B cell (primary cell): ENCODE data around the gene ZBTB48. TPM values are rescaled to one million over a fixed set of nuclear protein-coding genes. Genes with fewer than 3 reads are reported as not detected.

Experiments
- ATAC-seq: fragments of 200-7000 bp; cut with Tn5 transposase; one replicate; pipeline ENCODE4 v1.10.0; 2021; ENCODE audit warnings: low read depth, mild to moderate bottlenecking, moderate number of reproducible peaks, moderate library complexity
- CTCF ChIA-PET: fragments of 350-600 bp; sonication (Branson Sonifier 250); formaldehyde crosslinking; loops from one replicate; lab custom pipeline; 2021; ENCODE audit warnings: antibody characterized with exemption, inconsistent platforms; lab: Charles Lee
- POLR2A ChIA-PET: fragments of 350-600 bp; sonication (Branson Sonifier 250); formaldehyde crosslinking; loops from one replicate; lab custom pipeline; 2021; ENCODE audit warnings: antibody characterized with exemption; lab: Charles Lee
- DNase-seq: peaks from one replicate; pipeline ENCODE4 v3.0.0; 2013
- H2AFZ ChIP-seq: 2 replicates; pipeline ENCODE4 v1.6.1; 2012; ENCODE audit warnings: mild to moderate bottlenecking, low read depth, low read length; ENCODE audit not compliant: insufficient read depth, poor library complexity, severe bottlenecking
- H3K27ac ChIP-seq, 2 donors: 1 replicate in 1 of 2; 2 replicates in 1 of 2; pipeline ENCODE4 v1.5.1; 2012 to 2013; ENCODE audit warnings: low read length in 2 of 2, mild to moderate bottlenecking in 2 of 2, moderate library complexity in 1 of 2
- H3K27me3 ChIP-seq, 4 experiments: fragments of 200-600 bp in 1 of 4; sonication (generic) in 1 of 4; replicated peaks in 1 of 4; 1 replicate in 2 of 4; 2 replicates in 2 of 4; pipeline versions ENCODE4 v1.6.1 to v1.7.0; 2013 to 2016; ENCODE audit warnings: low read length in 3 of 4, mild to moderate bottlenecking in 2 of 4, mixed read lengths in 1 of 4, moderate library complexity in 1 of 4; ENCODE audit not compliant: insufficient read depth in 4 of 4, control insufficient read depth in 3 of 4; ENCODE audit errors: control extremely low read depth in 1 of 4
- H3K36me3 ChIP-seq, 2 experiments: replicated peaks in 1 of 2; 1 replicate in 1 of 2; 2 replicates in 1 of 2; pipeline versions ENCODE4 v1.6.1 to v1.7.1; 2013; ENCODE audit warnings: low read length in 1 of 2; ENCODE audit not compliant: insufficient read depth in 2 of 2, control insufficient read depth in 1 of 2; ENCODE audit errors: control extremely low read depth in 1 of 2, extremely low read depth in 1 of 2
- H3K4me1 ChIP-seq, 2 donors: fragments of 200-600 bp in 1 of 2; sonication (generic) in 1 of 2; 1 replicate in 1 of 2; 2 replicates in 1 of 2; pipeline versions ENCODE4 v1.5.1 to v1.6.1; 2013 to 2017; ENCODE audit warnings: low read length in 2 of 2; ENCODE audit not compliant: control insufficient read depth in 2 of 2, insufficient read depth in 2 of 2
- H3K4me2 ChIP-seq: replicated peaks from 2 replicates; pipeline ENCODE3; 2012; ENCODE audit warnings: mild to moderate bottlenecking, low read depth, low read length; ENCODE audit not compliant: poor library complexity, severe bottlenecking
- H3K4me3 ChIP-seq, 5 experiments: fragments of 200-600 bp in 1 of 5; sonication (generic) in 1 of 5; 1 replicate in 3 of 5; 2 replicates in 2 of 5; pipeline versions ENCODE4 v1.5.1 to v1.7.0; 2011 to 2016; ENCODE audit warnings: low read length in 4 of 5, mild to moderate bottlenecking in 4 of 5, low read depth in 2 of 5, control low read depth in 1 of 5, moderate library complexity in 1 of 5; ENCODE audit not compliant: insufficient read depth in 1 of 5; ENCODE audit errors: control extremely low read depth in 1 of 5, extremely low read depth in 1 of 5
- H3K79me2 ChIP-seq: fragments of 200-600 bp; sonication (generic); one replicate; pipeline ENCODE4 v1.6.0; 2016; ENCODE audit warnings: low read length; ENCODE audit not compliant: control insufficient read depth, insufficient read depth
- H3K9ac ChIP-seq: fragments of 200-600 bp; sonication (generic); 2 replicates; pipeline ENCODE4 v1.6.1; 2017; ENCODE audit warnings: mild to moderate bottlenecking, low read length, moderate library complexity
- H3K9me3 ChIP-seq, 3 donors: one replicate each; pipeline versions ENCODE4 v1.6.1 to v1.7.1; 2013; ENCODE audit warnings: low read length in 2 of 3; ENCODE audit not compliant: control insufficient read depth in 2 of 3, insufficient read depth in 1 of 3; ENCODE audit errors: control extremely low read depth in 1 of 3
- H4K20me1 ChIP-seq: 2 replicates; pipeline ENCODE4 v1.6.0; 2012; ENCODE audit warnings: mild to moderate bottlenecking, low read length; ENCODE audit not compliant: insufficient read depth, control insufficient read depth, poor library complexity, severe bottlenecking
- H3K27ac Mint-ChIP-seq: one replicate; pipeline ENCODE4 v1.8.0; 2021; ENCODE audit warnings: mixed read lengths
- H3K27me3 Mint-ChIP-seq: one replicate; pipeline ENCODE4 v1.8.0; 2021; ENCODE audit warnings: mixed read lengths
- H3K4me1 Mint-ChIP-seq: one replicate; pipeline ENCODE4 v1.8.0; 2021; ENCODE audit warnings: mixed read lengths
- H3K4me3 Mint-ChIP-seq: one replicate; pipeline ENCODE4 v1.8.0; 2021; ENCODE audit warnings: mixed read lengths
- H3K9me3 Mint-ChIP-seq: one replicate; pipeline ENCODE4 v1.8.0; 2022; ENCODE audit warnings: mixed read lengths; ENCODE audit not compliant: insufficient read depth
- EZH2 ChIP-seq: IDR thresholded peaks from 2 replicates; pipeline ENCODE4 v1.6.1; 2012; ENCODE audit warnings: borderline replicate concordance, low read depth, mild to moderate bottlenecking, moderate library complexity, low read length; ENCODE audit not compliant: insufficient read depth, poor library complexity, severe bottlenecking
- WGBS: methylation state at CpG from one replicate; pipeline ENCODE4 v1.1.5; 2013; ENCODE audit warnings: missing lambda C conversion rate; ENCODE audit not compliant: insufficient coverage; 5-methylcytosine and 5-hydroxymethylcytosine counted together
- intact Hi-C: fragments of 100-400 bp; cut with micrococcal nuclease; formaldehyde crosslinking; loops from one replicate; pipeline ENCODE4 v1.10.0; 2022
- polyA plus RNA-seq: library from polyadenylated mRNA; depleted of rRNA; stranded (reverse); fragments of >200 nt; gene quantifications from 2 replicates; pipeline ENCODE4 v1.2.3, GENCODE V29; 2012
- small RNA-seq: library from RNA; depleted of rRNA; stranded (forward); fragments of <200 nt; gene quantifications from one replicate; pipeline ENCODE3, GENCODE V24; 2012; ENCODE audit warnings: low replicate concordance, low read depth; ENCODE audit not compliant: insufficient read length
- total RNA-seq, 2 donors: library from RNA; stranded (reverse); fragments of 120-200 nt in 1 of 2; gene quantifications; 1 replicate in 1 of 2; 2 replicates in 1 of 2; pipeline versions ENCODE4 v1.2.3 to v1.2.4, GENCODE V29; 2013 to 2022
- TF ChIP-seq, protein P1 (sequence below): fragments of 200-600 bp; IDR thresholded peaks from one replicate; pipeline ENCODE4 v1.8.0; 2022; ENCODE audit warnings: antibody characterized with exemption, mild to moderate bottlenecking

Gene ZBTB48
- total and polyA plus RNA-seq, 2 donors (not counting 1 experiment from before 2014, with no cell fraction given) = 65.6 to 100 TPM

DNA sequence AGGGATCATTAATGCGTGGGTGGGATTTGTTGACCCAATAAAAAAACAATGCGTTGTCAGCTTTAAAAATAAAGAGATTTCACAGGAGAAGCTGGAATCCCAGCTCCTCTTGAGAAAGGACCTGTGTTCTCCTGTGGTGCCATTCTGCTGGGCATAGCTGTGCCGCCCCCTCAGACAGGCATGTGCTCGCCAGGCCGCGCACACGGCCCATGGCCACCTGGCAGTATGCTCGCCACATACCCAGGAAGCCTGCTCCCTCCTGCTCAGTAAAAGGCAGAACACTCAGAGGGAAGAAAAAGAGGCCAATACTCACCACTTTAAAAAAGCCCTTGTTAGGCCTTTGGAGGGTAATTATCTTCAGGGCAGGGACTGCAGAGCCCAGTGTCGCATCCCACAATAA, 58.0 kb downstream of the ZBTB48 start:
- ATAC-seq = no peak
- intact Hi-C loops = no loop called here
- Mint-ChIP-seq H3K4me1 (no peaks in the 10 kb centered on the region), H3K4me3 (no peak overlapping the region), H3K27me3 (no peaks in the 10 kb centered on the region), H3K27ac (no peak overlapping the region), H3K9me3 (no peaks in the 10 kb centered on the region)
- Histone ChIP-seq H3K36me3 (peaks cover 4 to 42% of the 10 kb centered on the region in 2 experiments), H3K79me2 (no peaks in the 10 kb centered on the region), H3K4me2 (no peak overlapping the region), H3K27me3 (no peaks in the 10 kb centered on the region), H3K9ac (no peak overlapping the region), H3K27ac (no peak overlapping the region), H4K20me1 (no peaks in the 10 kb centered on the region), H3K4me3 (no peak overlapping the region), H2AFZ (no peak overlapping the region), H3K9me3 (no peaks in the 10 kb centered on the region), H3K4me1 (no peaks in the 10 kb centered on the region)
- TF ChIP-seq EZH2 = no peak
- TF ChIP-seq, protein P1, sequence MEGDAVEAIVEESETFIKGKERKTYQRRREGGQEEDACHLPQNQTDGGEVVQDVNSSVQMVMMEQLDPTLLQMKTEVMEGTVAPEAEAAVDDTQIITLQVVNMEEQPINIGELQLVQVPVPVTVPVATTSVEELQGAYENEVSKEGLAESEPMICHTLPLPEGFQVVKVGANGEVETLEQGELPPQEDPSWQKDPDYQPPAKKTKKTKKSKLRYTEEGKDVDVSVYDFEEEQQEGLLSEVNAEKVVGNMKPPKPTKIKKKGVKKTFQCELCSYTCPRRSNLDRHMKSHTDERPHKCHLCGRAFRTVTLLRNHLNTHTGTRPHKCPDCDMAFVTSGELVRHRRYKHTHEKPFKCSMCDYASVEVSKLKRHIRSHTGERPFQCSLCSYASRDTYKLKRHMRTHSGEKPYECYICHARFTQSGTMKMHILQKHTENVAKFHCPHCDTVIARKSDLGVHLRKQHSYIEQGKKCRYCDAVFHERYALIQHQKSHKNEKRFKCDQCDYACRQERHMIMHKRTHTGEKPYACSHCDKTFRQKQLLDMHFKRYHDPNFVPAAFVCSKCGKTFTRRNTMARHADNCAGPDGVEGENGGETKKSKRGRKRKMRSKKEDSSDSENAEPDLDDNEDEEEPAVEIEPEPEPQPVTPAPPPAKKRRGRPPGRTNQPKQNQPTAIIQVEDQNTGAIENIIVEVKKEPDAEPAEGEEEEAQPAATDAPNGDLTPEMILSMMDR = no peak
- WGBS = 95% methylated on average over 9 of the region's 9 CpGs
- ChIA-PET CTCF (interaction anchor here (0.6 kb wide), 1 partner anchor 93 kb away, joined by 3 read pairs; no protein-coding TSS in a partner anchor), POLR2A (no interaction called here)
- DNase-seq = no peak

DNA sequence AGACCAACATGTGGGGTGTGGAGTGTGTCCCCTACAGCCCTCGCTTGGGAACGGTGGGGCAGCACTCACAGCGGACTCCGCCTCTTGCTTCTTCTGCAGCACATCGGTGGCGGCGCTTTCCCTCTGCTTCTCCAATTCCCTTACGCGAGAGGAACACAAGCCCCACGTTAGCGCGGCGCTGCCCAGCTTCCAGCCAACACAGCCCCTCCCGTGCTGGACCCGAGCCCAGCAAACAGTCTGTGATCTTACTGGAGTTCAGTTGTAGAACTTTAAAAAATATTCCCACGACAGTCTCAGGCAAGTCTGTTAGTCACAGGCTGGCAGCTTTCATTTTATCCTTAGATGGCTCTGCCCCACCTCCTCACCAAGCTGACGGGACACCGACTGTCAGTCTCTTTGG, 58.4 kb downstream of the ZBTB48 start:
- intact Hi-C loops = no loop called here
- H3K27ac ChIP-seq = no peak overlapping the region
- no peaks in the 10 kb centered on the region for H4K20me1 ChIP-seq
- 98% methylated on average over 15 of the region's 18 CpGs for WGBS
- ATAC-seq (no peak), DNase-seq (no peak)
- no peaks in the 10 kb centered on the region for H3K9me3 Mint-ChIP-seq
- no peaks in the 10 kb centered on the region for H3K27me3 Mint-ChIP-seq
- no peaks in the 10 kb centered on the region for H3K4me1 ChIP-seq
- no peak overlapping the region for H3K27ac Mint-ChIP-seq
- H3K4me3 ChIP-seq = no peak overlapping the region
- H3K4me3 Mint-ChIP-seq = no peak overlapping the region
- peaks cover 4 to 39% of the 10 kb centered on the region in 2 experiments for H3K36me3 ChIP-seq
- no peak overlapping the region for H2AFZ ChIP-seq
- TF ChIP-seq EZH2 = no peak
- TF ChIP-seq, protein P1 = no peak
- no peaks in the 10 kb centered on the region for H3K27me3 ChIP-seq
- ChIA-PET POLR2A (no interaction called here), CTCF (interaction anchor here (0.6 kb wide), 1 partner anchor 94 kb away, joined by 3 read pairs; no protein-coding TSS in a partner anchor)
- no peak overlapping the region for H3K4me2 ChIP-seq
- H3K9me3 ChIP-seq = no peaks in the 10 kb centered on the region
- no peaks in the 10 kb centered on the region for H3K4me1 Mint-ChIP-seq
- H3K9ac ChIP-seq = no peak overlapping the region
- H3K79me2 ChIP-seq = no peaks in the 10 kb centered on the region

Small RNA genes lying within 50 kb of the gene (small RNA-seq; reads per million reads assigned to genes)
- gene RNU6-731P = not detected

Other genes starting within 250 kb of the ZBTB48 start
- gene ACOT7, start 186.2 kb upstream of the ZBTB48 start, total RNA-seq = 4.0 and 4.2 TPM in 2 replicates
- gene ACOT7, start 186.2 kb upstream of the ZBTB48 start, polyA plus RNA-seq = 4.5 and 4.6 TPM in 2 replicates
- not detected in 2 replicates for gene HES2, start 160.1 kb upstream of the ZBTB48 start, total RNA-seq
- gene HES2, start 160.1 kb upstream of the ZBTB48 start, polyA plus RNA-seq = not detected in 2 replicates
- 0.25 TPM in 1 of 2 replicates, not detected in the other for gene ESPN, start 155.2 kb upstream of the ZBTB48 start, total RNA-seq
- gene ESPN, start 155.2 kb upstream of the ZBTB48 start, polyA plus RNA-seq = 0.07 and 0.19 TPM in 2 replicates
- 2.6 and 2.7 TPM in 2 replicates for gene TNFRSF25, start 113.8 kb upstream of the ZBTB48 start, total RNA-seq
- gene TNFRSF25, start 113.8 kb upstream of the ZBTB48 start, polyA plus RNA-seq = 7.1 and 16.1 TPM in 2 replicates
- gene PLEKHG5, start 88.3 kb upstream of the ZBTB48 start, total RNA-seq = 0.20 and 0.49 TPM in 2 replicates
- 0.13 TPM in 1 of 2 replicates, not detected in the other for gene PLEKHG5, start 88.3 kb upstream of the ZBTB48 start, polyA plus RNA-seq
- gene NOL9, start 25.5 kb upstream of the ZBTB48 start, total RNA-seq = 49.5 and 56.7 TPM in 2 replicates
- gene NOL9, start 25.5 kb upstream of the ZBTB48 start, polyA plus RNA-seq = 23.8 and 35.6 TPM in 2 replicates
- not detected in 2 replicates for gene TAS1R1, start 24.7 kb upstream of the ZBTB48 start, total RNA-seq
- 0.09 TPM in 1 of 2 replicates, not detected in the other for gene TAS1R1, start 24.7 kb upstream of the ZBTB48 start, polyA plus RNA-seq
- gene KLHL21, start 22.9 kb downstream of the ZBTB48 start, total RNA-seq = 29.9 and 31.0 TPM in 2 replicates
- 9.6 and 14.4 TPM in 2 replicates for gene KLHL21, start 22.9 kb downstream of the ZBTB48 start, polyA plus RNA-seq
- gene PHF13, start 33.7 kb downstream of the ZBTB48 start, total RNA-seq = 10.6 and 11.0 TPM in 2 replicates
- gene PHF13, start 33.7 kb downstream of the ZBTB48 start, polyA plus RNA-seq = 5.2 and 5.3 TPM in 2 replicates
- 24.6 and 30.4 TPM in 2 replicates for gene THAP3, start 44.9 kb downstream of the ZBTB48 start, total RNA-seq
- 20.2 and 23.9 TPM in 2 replicates for gene THAP3, start 44.9 kb downstream of the ZBTB48 start, polyA plus RNA-seq
- 51.6 and 57.2 TPM in 2 replicates for gene DNAJC11, start 121.8 kb downstream of the ZBTB48 start, total RNA-seq
- gene DNAJC11, start 121.8 kb downstream of the ZBTB48 start, polyA plus RNA-seq = 29.2 and 37.9 TPM in 2 replicates
- 45.7 and 48.3 TPM in 2 replicates for gene CAMTA1, start 205.5 kb downstream of the ZBTB48 start, total RNA-seq
- 42.2 and 56.8 TPM in 2 replicates for gene CAMTA1, start 205.5 kb downstream of the ZBTB48 start, polyA plus RNA-seq